Measurements from ENCODE around the gene KRTAP5-11. TPM values are rescaled to one million over a fixed set of nuclear protein-coding genes. Genes with fewer than 3 reads are reported as not detected.

Gene KRTAP5-11
- polyA plus RNA-seq, 1 donor from 2014 or later, result not detected

DNA sequence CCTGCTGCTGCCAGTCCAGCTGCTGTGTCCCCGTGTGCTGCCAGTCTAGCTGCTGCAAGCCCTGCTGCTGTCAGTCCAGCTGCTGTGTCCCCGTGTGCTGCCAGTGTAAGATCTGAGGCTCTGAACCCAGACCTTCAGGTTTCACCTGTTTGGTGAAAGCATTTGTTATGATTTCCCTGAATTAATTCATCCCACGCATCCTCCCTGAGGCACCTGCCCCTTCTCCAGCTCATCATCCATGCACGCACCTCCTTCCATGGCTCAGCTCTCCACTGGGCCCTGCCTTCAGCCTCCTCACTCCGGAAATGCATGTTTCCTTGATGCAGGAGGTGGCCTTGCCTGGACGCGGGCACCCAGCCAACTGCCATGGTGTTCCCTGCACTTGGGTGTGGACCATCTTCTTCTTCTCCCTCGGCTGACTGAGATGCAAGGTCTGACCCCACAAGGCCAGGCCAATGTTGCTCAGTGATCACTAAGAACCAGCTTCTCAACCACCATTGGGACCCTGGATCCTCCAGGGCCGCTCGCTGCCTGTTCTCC is 16.5 kb downstream of the KRTAP5-11 start:
- Histone ChIP-seq H3K79me2 (replicated peaks; ENCODE audit: insufficient read depth, low read length) (no peaks in the 10 kb centered on the region), H3K36me3 (ENCODE audit: insufficient read depth, low read length) (no peaks in the 10 kb centered on the region)
- TF ChIP-seq, protein P1, sequence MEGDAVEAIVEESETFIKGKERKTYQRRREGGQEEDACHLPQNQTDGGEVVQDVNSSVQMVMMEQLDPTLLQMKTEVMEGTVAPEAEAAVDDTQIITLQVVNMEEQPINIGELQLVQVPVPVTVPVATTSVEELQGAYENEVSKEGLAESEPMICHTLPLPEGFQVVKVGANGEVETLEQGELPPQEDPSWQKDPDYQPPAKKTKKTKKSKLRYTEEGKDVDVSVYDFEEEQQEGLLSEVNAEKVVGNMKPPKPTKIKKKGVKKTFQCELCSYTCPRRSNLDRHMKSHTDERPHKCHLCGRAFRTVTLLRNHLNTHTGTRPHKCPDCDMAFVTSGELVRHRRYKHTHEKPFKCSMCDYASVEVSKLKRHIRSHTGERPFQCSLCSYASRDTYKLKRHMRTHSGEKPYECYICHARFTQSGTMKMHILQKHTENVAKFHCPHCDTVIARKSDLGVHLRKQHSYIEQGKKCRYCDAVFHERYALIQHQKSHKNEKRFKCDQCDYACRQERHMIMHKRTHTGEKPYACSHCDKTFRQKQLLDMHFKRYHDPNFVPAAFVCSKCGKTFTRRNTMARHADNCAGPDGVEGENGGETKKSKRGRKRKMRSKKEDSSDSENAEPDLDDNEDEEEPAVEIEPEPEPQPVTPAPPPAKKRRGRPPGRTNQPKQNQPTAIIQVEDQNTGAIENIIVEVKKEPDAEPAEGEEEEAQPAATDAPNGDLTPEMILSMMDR (IDR thresholded peaks at IDR 0.05; ENCODE audit: poor library complexity, severe bottlenecking), result no peak
- TF ChIP-seq SMC3 (conservative IDR thresholded peaks at IDR 0.05; ENCODE audit: poor library complexity) (no peak), EP300 (conservative IDR thresholded peaks at IDR 0.05; ENCODE audit: poor library complexity, severe bottlenecking) (no peak), EZH2 (IDR thresholded peaks at IDR 0.05; ENCODE audit: borderline replicate concordance, insufficient read depth, low read length, poor library complexity, severe bottlenecking) (no peak), TAF1 (IDR thresholded peaks at IDR 0.05; ENCODE audit: low read depth) (no peak), MXI1 (conservative IDR thresholded peaks at IDR 0.05; ENCODE audit: poor library complexity, severe bottlenecking) (no peak), RAD21 (conservative IDR thresholded peaks at IDR 0.05) (no peak), POLR2AphosphoS5 (IDR thresholded peaks at IDR 0.05) (no peak)
- TF ChIP-seq, protein P2, sequence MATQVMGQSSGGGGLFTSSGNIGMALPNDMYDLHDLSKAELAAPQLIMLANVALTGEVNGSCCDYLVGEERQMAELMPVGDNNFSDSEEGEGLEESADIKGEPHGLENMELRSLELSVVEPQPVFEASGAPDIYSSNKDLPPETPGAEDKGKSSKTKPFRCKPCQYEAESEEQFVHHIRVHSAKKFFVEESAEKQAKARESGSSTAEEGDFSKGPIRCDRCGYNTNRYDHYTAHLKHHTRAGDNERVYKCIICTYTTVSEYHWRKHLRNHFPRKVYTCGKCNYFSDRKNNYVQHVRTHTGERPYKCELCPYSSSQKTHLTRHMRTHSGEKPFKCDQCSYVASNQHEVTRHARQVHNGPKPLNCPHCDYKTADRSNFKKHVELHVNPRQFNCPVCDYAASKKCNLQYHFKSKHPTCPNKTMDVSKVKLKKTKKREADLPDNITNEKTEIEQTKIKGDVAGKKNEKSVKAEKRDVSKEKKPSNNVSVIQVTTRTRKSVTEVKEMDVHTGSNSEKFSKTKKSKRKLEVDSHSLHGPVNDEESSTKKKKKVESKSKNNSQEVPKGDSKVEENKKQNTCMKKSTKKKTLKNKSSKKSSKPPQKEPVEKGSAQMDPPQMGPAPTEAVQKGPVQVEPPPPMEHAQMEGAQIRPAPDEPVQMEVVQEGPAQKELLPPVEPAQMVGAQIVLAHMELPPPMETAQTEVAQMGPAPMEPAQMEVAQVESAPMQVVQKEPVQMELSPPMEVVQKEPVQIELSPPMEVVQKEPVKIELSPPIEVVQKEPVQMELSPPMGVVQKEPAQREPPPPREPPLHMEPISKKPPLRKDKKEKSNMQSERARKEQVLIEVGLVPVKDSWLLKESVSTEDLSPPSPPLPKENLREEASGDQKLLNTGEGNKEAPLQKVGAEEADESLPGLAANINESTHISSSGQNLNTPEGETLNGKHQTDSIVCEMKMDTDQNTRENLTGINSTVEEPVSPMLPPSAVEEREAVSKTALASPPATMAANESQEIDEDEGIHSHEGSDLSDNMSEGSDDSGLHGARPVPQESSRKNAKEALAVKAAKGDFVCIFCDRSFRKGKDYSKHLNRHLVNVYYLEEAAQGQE (IDR thresholded peaks at IDR 0.05; ENCODE audit: borderline replicate concordance), result no peak

DNA sequence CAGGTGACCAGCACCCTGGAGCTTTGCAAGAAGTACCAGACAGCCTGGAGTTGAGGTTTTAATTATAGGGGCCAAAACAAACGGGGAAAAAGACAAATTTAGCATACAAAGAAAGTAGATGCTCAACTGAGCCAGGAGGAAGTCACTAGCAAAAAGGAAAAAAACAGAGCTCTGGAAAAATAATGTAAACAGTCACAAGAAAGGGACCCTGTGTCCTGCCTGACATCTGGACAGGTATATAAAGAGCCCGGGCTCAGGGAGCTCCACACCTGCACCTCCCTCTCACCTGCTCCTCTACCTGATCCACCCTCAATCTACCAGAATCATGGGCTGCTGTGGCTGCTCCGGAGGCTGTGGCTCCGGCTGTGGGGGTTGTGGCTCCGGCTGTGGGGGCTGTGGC is 17.4 kb downstream of the KRTAP5-11 start, which contains the start of gene KRTAP5-10:
KRTAP5-10 (plus strand) TSS at position 301 of the 400 bp plus-strand sequence; CDS start at position 326, 25 bp downstream.
- Histone ChIP-seq H3K9me3 (ENCODE audit: low read length) (no peaks in the 10 kb centered on the region), H3K27me3 (ENCODE audit: insufficient read depth, low read depth, low read length) (no peaks in the 10 kb centered on the region), H2AFZ (ENCODE audit: low read depth, low read length) (no peak within 1 kb of the TSS), H3K36me3 (ENCODE audit: insufficient read depth, low read length) (no peaks in the 10 kb centered on the region), H3K79me2 (replicated peaks; ENCODE audit: insufficient read depth, low read length) (no peaks in the 10 kb centered on the region), H3K9me2 (ENCODE audit: insufficient read depth, low read length) (no peaks in the 10 kb centered on the region), H3K27ac (ENCODE audit: low read length) (no peak within 1 kb of the TSS), H3K9ac (ENCODE audit: low read length) (no peak within 1 kb of the TSS), H4K20me1 (ENCODE audit: insufficient read depth) (no peaks in the 10 kb centered on the region), H3K4me3 (ENCODE audit: low read length) (no peak within 1 kb of the TSS), H3F3A (ENCODE audit: insufficient read depth, low read length, poor library complexity, severe bottlenecking) (no peaks in the 10 kb centered on the region), H3K4me2 (ENCODE audit: low read length) (no peak within 1 kb of the TSS)
- TF ChIP-seq RAD21 (conservative IDR thresholded peaks at IDR 0.05) (no peak), EZH2 (IDR thresholded peaks at IDR 0.05; ENCODE audit: borderline replicate concordance, insufficient read depth, low read length, poor library complexity, severe bottlenecking) (no peak), POLR2AphosphoS5 (IDR thresholded peaks at IDR 0.05) (no peak), EP300 (conservative IDR thresholded peaks at IDR 0.05; ENCODE audit: poor library complexity, severe bottlenecking) (no peak), SMC3 (conservative IDR thresholded peaks at IDR 0.05; ENCODE audit: poor library complexity) (no peak), TAF1 (IDR thresholded peaks at IDR 0.05; ENCODE audit: low read depth) (no peak), MXI1 (conservative IDR thresholded peaks at IDR 0.05; ENCODE audit: poor library complexity, severe bottlenecking) (no peak)
- TF ChIP-seq, protein P2 (IDR thresholded peaks at IDR 0.05; ENCODE audit: borderline replicate concordance), result no peak
- TF ChIP-seq, protein P1 (IDR thresholded peaks at IDR 0.05; ENCODE audit: poor library complexity, severe bottlenecking), result no peak

More for the DNA sequence above, 16.5 kb downstream of the KRTAP5-11 start:
- H3K4me3 ChIP-seq (ENCODE audit: low read length), result no peak overlapping the region
- no peak overlapping the region for H3K4me2 ChIP-seq (ENCODE audit: low read length)
- no peaks in the 10 kb centered on the region for H3K27me3 ChIP-seq (ENCODE audit: insufficient read depth, low read depth, low read length)
- no peak overlapping the region for H3K9ac ChIP-seq (ENCODE audit: low read length)
- no peaks in the 10 kb centered on the region for H3K9me3 ChIP-seq (ENCODE audit: low read length)
- no peak overlapping the region for H2AFZ ChIP-seq (ENCODE audit: low read depth, low read length)
- H4K20me1 ChIP-seq (ENCODE audit: insufficient read depth), result no peaks in the 10 kb centered on the region
- no peaks in the 10 kb centered on the region for H3F3A ChIP-seq (ENCODE audit: insufficient read depth, low read length, poor library complexity, severe bottlenecking)
- H3K27ac ChIP-seq (ENCODE audit: low read length), result no peak overlapping the region
- no peaks in the 10 kb centered on the region for H3K9me2 ChIP-seq (ENCODE audit: insufficient read depth, low read length)

All from neural cell (in vitro differentiated cells).